Keratinocyte (primary cell): ENCODE results near the gene ASB16. TPM values are rescaled to one million over a fixed set of nuclear protein-coding genes. Genes with fewer than 3 reads are reported as not detected.

Experiments
- DNase-seq: peaks from one replicate; pipeline ENCODE4 v3.0.0-alpha.2; 2011; ENCODE audit warnings: low read depth, missing footprints, low spot score
- FAIRE-seq: peaks from 2 replicates; lab custom pipeline; 2011; peaks lifted over from hg19 to GRCh38; lab: Jason Lieb, UNC
- H2AFZ ChIP-seq: 2 replicates; pipeline ENCODE4 v1.6.0; 2012; ENCODE audit warnings: low read length, control low read depth, inconsistent platforms; ENCODE audit not compliant: control insufficient read depth
- H3K27ac ChIP-seq: 2 replicates; pipeline ENCODE4 v1.5.1; 2011; ENCODE audit warnings: low read length; ENCODE audit not compliant: control insufficient read depth, insufficient read depth
- H3K27me3 ChIP-seq: 3 replicates; pipeline ENCODE4 v1.6.0; 2011; ENCODE audit warnings: low read length; ENCODE audit not compliant: control insufficient read depth, insufficient read depth; ENCODE audit errors: extremely low read depth
- H3K36me3 ChIP-seq, 2 experiments: 2 replicates in 1 of 2; 3 replicates in 1 of 2; pipeline ENCODE4 v1.5.1; 2011; ENCODE audit warnings: low read length in 2 of 2, mild to moderate bottlenecking in 1 of 2; ENCODE audit not compliant: control insufficient read depth in 2 of 2, insufficient read depth in 2 of 2; ENCODE audit errors: extremely low read depth in 1 of 2
- H3K4me1 ChIP-seq: 3 replicates; pipeline ENCODE4 v1.5.1; 2011; ENCODE audit warnings: low read length; ENCODE audit not compliant: control insufficient read depth, insufficient read depth; ENCODE audit errors: extremely low read depth
- H3K4me2 ChIP-seq: 3 replicates; pipeline ENCODE4 v1.6.0; 2011; ENCODE audit warnings: low read depth, low read length; ENCODE audit not compliant: control insufficient read depth, insufficient read depth; ENCODE audit errors: extremely low read depth
- H3K4me3 ChIP-seq, 3 experiments: fragments of 200-600 bp in 1 of 3; sonication (generic) in 1 of 3; 2 replicates in 2 of 3; 3 replicates in 1 of 3; pipeline ENCODE4 v1.5.1; 2011 to 2016; ENCODE audit warnings: low read length in 3 of 3, mild to moderate bottlenecking in 3 of 3, control low read depth in 2 of 3, inconsistent platforms in 1 of 3, low read depth in 1 of 3, mixed read lengths in 1 of 3, mixed run types in 1 of 3, moderate library complexity in 1 of 3; ENCODE audit not compliant: control insufficient read depth in 2 of 3, insufficient read depth in 2 of 3; ENCODE audit errors: extremely low read depth in 1 of 3
- H3K79me2 ChIP-seq: 2 replicates; pipeline ENCODE4 v1.6.0; 2012; ENCODE audit warnings: low read length; ENCODE audit not compliant: control insufficient read depth, insufficient read depth
- H3K9ac ChIP-seq: 3 replicates; pipeline ENCODE4 v1.6.0; 2011; ENCODE audit warnings: low read length; ENCODE audit not compliant: control insufficient read depth, insufficient read depth; ENCODE audit errors: extremely low read depth
- H3K9me1 ChIP-seq: 3 replicates; pipeline ENCODE4 v1.6.0; 2011; ENCODE audit warnings: low read length; ENCODE audit not compliant: control insufficient read depth, insufficient read depth; ENCODE audit errors: extremely low read depth
- H3K9me3 ChIP-seq: 2 replicates; pipeline ENCODE4 v1.5.1; 2012; ENCODE audit warnings: low read depth, low read length; ENCODE audit not compliant: control insufficient read depth
- H4K20me1 ChIP-seq: 3 replicates; pipeline ENCODE4 v1.6.0; 2011; ENCODE audit warnings: low read length; ENCODE audit not compliant: control insufficient read depth, insufficient read depth; ENCODE audit errors: extremely low read depth
- EZH2 ChIP-seq: IDR thresholded peaks from one replicate; pipeline ENCODE4 v1.6.1; 2012; ENCODE audit warnings: inconsistent platforms, mild to moderate bottlenecking, low read length, moderate library complexity
- dilution Hi-C: fragments of 300-500 bp; cut with MboI; formaldehyde crosslinking; loops from one replicate; pipeline ENCODE4 v1.7.0; 2020; ENCODE audit warnings: low sequenced_read_pairs; ENCODE audit not compliant: extremely low pct_ligation_motif_present
- polyA plus RNA-seq, 5 experiments: library from polyadenylated mRNA; depleted of rRNA in 3 of 5; stranded (reverse) in 3 of 5; stranded (forward) in 1 of 5; unstranded in 1 of 5; fragments of >200 nt; gene quantifications; 1 replicate in 1 of 5; 2 replicates in 3 of 5; 3 replicates in 1 of 5; pipeline versions ENCODE4 v1.2.1 to v1.2.3, GENCODE V29; 2011 to 2012; ENCODE audit warnings: missing spikeins in 2 of 5, low read depth in 1 of 5, low replicate concordance in 1 of 5
- TF ChIP-seq, protein P1 (sequence below), 3 experiments: IDR thresholded peaks in 1 of 3; conservative IDR thresholded peaks in 1 of 3; optimal IDR thresholded peaks in 1 of 3; 2 replicates in 2 of 3; 3 replicates in 1 of 3; pipeline versions ENCODE3 to v1.5.1; 2011; ENCODE audit warnings: low read length in 3 of 3, mild to moderate bottlenecking in 3 of 3, moderate library complexity in 2 of 3, control low read depth in 1 of 3, inconsistent platforms in 1 of 3; ENCODE audit not compliant: insufficient read depth in 2 of 3; ENCODE audit errors: extremely low read depth in 1 of 3

Gene ASB16
- polyA plus RNA-seq, 1 donor (not counting 4 experiments of a cell fraction or from before 2014, with no cell fraction given), result not detected

DNA sequence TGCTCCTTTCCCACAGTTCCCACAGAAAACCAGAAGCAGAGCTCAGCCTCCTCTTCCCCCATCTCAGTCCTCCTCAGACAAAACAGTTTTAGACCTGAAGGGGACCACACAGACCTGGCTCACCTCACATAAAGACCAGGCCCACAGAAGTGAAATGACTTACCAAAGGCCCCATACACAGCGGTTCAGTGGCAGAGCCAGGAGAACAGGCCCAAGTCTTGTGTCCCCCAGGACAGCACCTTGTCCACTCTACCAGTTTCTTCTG lies 43.7 kb downstream of the ASB16 start:
- no peaks in the 10 kb centered on the region for H3K9me1 ChIP-seq
- no peak overlapping the region for H3K27ac ChIP-seq
- H3K4me3 ChIP-seq, result no peak overlapping the region
- no peaks in the 10 kb centered on the region for H4K20me1 ChIP-seq
- no peaks in the 10 kb centered on the region for H3K9me3 ChIP-seq
- H3K4me1 ChIP-seq, result peaks cover 30% of the 10 kb centered on the region
- TF ChIP-seq, protein P1, sequence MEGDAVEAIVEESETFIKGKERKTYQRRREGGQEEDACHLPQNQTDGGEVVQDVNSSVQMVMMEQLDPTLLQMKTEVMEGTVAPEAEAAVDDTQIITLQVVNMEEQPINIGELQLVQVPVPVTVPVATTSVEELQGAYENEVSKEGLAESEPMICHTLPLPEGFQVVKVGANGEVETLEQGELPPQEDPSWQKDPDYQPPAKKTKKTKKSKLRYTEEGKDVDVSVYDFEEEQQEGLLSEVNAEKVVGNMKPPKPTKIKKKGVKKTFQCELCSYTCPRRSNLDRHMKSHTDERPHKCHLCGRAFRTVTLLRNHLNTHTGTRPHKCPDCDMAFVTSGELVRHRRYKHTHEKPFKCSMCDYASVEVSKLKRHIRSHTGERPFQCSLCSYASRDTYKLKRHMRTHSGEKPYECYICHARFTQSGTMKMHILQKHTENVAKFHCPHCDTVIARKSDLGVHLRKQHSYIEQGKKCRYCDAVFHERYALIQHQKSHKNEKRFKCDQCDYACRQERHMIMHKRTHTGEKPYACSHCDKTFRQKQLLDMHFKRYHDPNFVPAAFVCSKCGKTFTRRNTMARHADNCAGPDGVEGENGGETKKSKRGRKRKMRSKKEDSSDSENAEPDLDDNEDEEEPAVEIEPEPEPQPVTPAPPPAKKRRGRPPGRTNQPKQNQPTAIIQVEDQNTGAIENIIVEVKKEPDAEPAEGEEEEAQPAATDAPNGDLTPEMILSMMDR (optimal IDR thresholded peaks at IDR 0.05 in 1 of 3, IDR thresholded peaks at IDR 0.05 in 1 of 3, conservative IDR thresholded peaks at IDR 0.05 in 1 of 3; ENCODE audit: extremely low read depth in 1 of 3, insufficient read depth in 2 of 3, low read length in 3 of 3), result no peak
- TF ChIP-seq EZH2, result no peak
- peaks cover 40 to 48% of the 10 kb centered on the region in 2 experiments for H3K36me3 ChIP-seq
- peaks cover 20% of the 10 kb centered on the region for H3K79me2 ChIP-seq
- H2AFZ ChIP-seq, result no peak overlapping the region
- no peak overlapping the region for H3K9ac ChIP-seq
- H3K27me3 ChIP-seq, result no peaks in the 10 kb centered on the region
- no peak for FAIRE-seq
- no peak for DNase-seq
- dilution Hi-C loops, result no loop called here
- no peak overlapping the region for H3K4me2 ChIP-seq

DNA sequence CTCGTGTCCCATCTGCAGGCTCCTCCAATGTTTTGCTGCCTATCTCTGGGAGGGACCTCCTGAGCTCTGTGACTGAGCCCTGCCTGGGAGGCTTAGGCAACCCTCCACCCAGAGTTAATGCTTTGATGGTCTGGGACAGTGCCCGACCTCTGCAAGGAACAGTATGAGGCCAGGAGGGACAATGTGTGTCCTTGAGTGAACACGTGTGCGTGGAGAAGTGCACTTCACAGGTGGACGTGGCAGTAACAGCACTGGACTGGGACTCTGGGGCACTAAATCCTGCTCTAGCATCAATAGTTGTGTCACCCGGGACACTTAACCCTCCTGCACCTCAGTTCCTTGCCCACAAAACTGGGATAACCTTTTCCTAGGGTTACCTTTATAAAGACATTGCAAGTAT lies 44.4 kb downstream of the ASB16 start:
- Histone ChIP-seq H3K4me3 (no peak overlapping the region), H3K4me2 (no peak overlapping the region), H3K79me2 (peaks cover 21% of the 10 kb centered on the region), H3K4me1 (peaks cover 22% of the 10 kb centered on the region), H3K9ac (no peak overlapping the region), H4K20me1 (no peaks in the 10 kb centered on the region), H3K27ac (no peak overlapping the region), H3K27me3 (no peaks in the 10 kb centered on the region), H3K9me1 (no peaks in the 10 kb centered on the region), H3K9me3 (no peaks in the 10 kb centered on the region), H2AFZ (no peak overlapping the region), H3K36me3 (peaks cover 37 to 40% of the 10 kb centered on the region in 2 experiments)
- dilution Hi-C loops, result no loop called here
- FAIRE-seq (no peak), DNase-seq (no peak)
- TF ChIP-seq, protein P1 (optimal IDR thresholded peaks at IDR 0.05 in 1 of 3, IDR thresholded peaks at IDR 0.05 in 1 of 3, conservative IDR thresholded peaks at IDR 0.05 in 1 of 3; ENCODE audit: extremely low read depth in 1 of 3, insufficient read depth in 2 of 3, low read length in 3 of 3), result no peak
- no peak for TF ChIP-seq EZH2
